IgD-negative memory B cell (primary cell): ENCODE data around the gene SCAF1. TPM values are rescaled to one million over a fixed set of nuclear protein-coding genes. Genes with fewer than 3 reads are reported as not detected.
A peak's percentile ranks its signal among the peaks of the same experiment; 100 is the strongest.

Experiments
- H3K27ac Mint-ChIP-seq, 3 donors: one replicate each; pipeline ENCODE4 v1.8.0; 2020 to 2022; ENCODE audit warnings: mild to moderate bottlenecking in 3 of 3, mixed read lengths in 3 of 3, moderate library complexity in 1 of 3
- H3K27me3 Mint-ChIP-seq: one replicate; pipeline ENCODE4 v1.8.0; 2021; ENCODE audit warnings: mixed read lengths
- H3K36me3 Mint-ChIP-seq: one replicate; pipeline ENCODE4 v1.8.0; 2020; ENCODE audit warnings: mild to moderate bottlenecking, mixed read lengths
- H3K4me1 Mint-ChIP-seq, 3 donors: one replicate each; pipeline ENCODE4 v1.8.0; 2020 to 2022; ENCODE audit warnings: mixed read lengths in 3 of 3, mild to moderate bottlenecking in 1 of 3
- H3K4me3 Mint-ChIP-seq, 4 donors: one replicate each; pipeline ENCODE4 v1.8.0; 2020 to 2022; ENCODE audit warnings: mild to moderate bottlenecking in 4 of 4, mixed read lengths in 4 of 4, moderate library complexity in 3 of 4
- H3K9me3 Mint-ChIP-seq, 3 donors: one replicate each; pipeline ENCODE4 v1.8.0; 2020 to 2021; ENCODE audit warnings: mixed read lengths in 3 of 3, mild to moderate bottlenecking in 1 of 3
- polyA plus RNA-seq: library from polyadenylated mRNA; unstranded; fragments of 300-500 nt; fragmentation: Illumina TruSeq; gene quantifications from one replicate; pipeline ENCODE4 v1.2.3, GENCODE V29; 2021

Gene SCAF1
- polyA plus RNA-seq, 1 donor from 2014 or later = 3.4 TPM

- Mint-ChIP-seq H3K9me3 (no peaks in the 10 kb centered on the region), H3K27ac (no peak overlapping the region), H3K4me3 (no peak overlapping the region), H3K4me1 (peaks cover 9 to 14% (median 13%) of the 10 kb centered on the region in 3 donors), H3K27me3 (peaks cover 21% of the 10 kb centered on the region), H3K36me3 (peaks cover 11% of the 10 kb centered on the region)
These were observed 46.6 kb downstream of the SCAF1 start for GRCh38 chr19:49688531-49689132.

DNA sequence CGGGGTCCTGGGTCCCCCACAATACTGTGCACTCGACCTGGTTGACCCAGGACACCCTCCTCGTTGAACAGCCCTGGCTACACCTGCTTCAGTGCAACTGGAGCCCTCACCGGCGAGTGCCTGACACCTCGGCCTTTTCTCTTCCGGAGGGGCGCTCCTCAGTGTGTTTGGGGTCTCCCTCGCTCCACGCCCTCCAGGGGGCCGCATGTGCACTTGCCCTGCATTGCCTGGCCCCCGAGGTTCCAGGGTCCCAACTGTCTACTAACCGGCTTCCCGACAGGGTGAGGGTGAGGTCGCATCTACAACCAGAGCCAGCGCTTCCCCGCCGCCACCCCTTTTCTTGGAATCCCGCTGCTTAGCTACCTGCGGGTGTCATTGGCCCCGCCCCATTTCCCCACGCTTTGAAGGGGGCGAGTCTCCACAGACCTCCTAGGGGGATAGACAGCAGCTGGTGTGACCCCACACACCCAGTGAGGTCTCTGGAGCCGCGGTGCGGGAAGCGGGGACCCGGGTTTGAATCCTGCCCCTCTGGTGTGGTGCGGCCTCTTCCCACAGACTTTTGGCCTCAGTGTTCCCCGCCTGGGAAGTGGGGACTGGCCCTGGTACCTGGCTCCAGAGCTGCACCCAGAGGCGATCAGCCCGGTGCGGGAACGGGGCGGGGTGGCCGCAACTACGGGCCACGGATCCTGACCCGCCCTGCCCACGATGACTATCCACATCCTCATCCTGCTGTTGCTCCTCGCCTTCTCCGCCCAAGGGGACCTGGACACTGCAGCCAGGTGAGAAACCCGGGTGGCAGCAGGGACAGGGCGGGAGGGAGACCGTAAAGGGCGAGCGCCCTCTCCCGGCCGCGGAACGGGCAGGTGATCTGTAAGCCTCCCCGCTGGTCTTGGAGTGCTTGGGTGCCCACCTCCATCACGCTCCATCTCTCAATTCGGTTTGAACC is 47.4 kb downstream of the SCAF1 start, which contains the start of gene ADM5:
TSS of gene ADM5 (plus strand) at position 462 of the 946 bp plus-strand sequence. CDS start at position 706, 244 bp downstream.
- Mint-ChIP-seq H3K4me1 (peaks cover 9 to 14% (median 13%) of the 10 kb centered on the region in 3 donors), H3K36me3 (peaks cover 9% of the 10 kb centered on the region), H3K9me3 (no peaks in the 10 kb centered on the region), H3K4me3 (peak within 1 kb of the TSS; percentile 51 to 95 (median 74)), H3K27ac (peak within 1 kb of the TSS in 1 of 3 donors; percentile 44), H3K27me3 (peaks cover 21% of the 10 kb centered on the region)

- Mint-ChIP-seq H3K9me3 (no peaks in the 10 kb centered on the region), H3K27ac (peak overlapping the region in 1 of 3 donors; percentile 44), H3K27me3 (peaks cover 21% of the 10 kb centered on the region), H3K4me1 (peaks cover 9 to 14% (median 13%) of the 10 kb centered on the region in 3 donors), H3K4me3 (peak overlapping the region; percentile 51 to 95 (median 74)), H3K36me3 (peaks cover 9% of the 10 kb centered on the region)
These were observed 48.2 kb downstream of the SCAF1 start for GRCh38 chr19:49690079-49690655.

DNA sequence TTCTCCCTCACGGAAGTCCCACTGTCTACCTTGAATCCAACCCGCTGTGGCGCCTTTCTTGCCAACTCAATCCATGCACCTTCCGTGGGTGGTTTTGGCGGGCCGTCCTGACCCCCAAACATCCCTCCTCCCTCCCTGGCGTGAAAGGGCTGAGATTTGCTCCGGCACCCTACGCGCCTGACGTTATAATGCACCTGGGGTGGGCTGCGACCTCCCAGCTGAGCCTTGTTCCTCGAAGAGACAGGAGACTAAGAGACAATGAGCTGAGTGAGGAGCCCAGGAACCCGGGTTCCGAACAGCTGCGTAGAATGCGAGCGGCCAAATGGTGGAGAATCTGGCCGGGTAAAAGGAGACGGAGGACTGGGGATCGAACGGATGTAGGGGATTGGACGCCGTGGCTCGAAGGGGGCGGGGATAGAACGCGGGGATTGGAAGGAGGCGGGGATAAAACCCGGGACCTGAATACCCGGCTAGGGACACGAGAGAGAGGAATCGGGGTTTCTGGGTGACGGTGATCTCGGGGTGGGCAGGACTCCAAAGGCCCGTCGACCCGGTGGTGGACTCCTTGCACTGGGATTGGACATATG is 48.7 kb downstream of the SCAF1 start, which contains the start of gene CPT1C:
TSS of gene CPT1C (plus strand) at position 461 of the 587 bp plus-strand sequence. CDS start 1,137 bp downstream, outside the sequence.
- no peaks in the 10 kb centered on the region for H3K9me3 Mint-ChIP-seq
- peaks cover 21% of the 10 kb centered on the region for H3K27me3 Mint-ChIP-seq
- H3K4me3 Mint-ChIP-seq = peak within 1 kb of the TSS; percentile 73 to 95 (median 84)
- peak within 1 kb of the TSS in 2 of 3 donors; percentile 44 to 77 for H3K27ac Mint-ChIP-seq
- H3K4me1 Mint-ChIP-seq = peaks cover 9 to 14% (median 13%) of the 10 kb centered on the region in 3 donors
- H3K36me3 Mint-ChIP-seq = peaks cover 6% of the 10 kb centered on the region

DNA sequence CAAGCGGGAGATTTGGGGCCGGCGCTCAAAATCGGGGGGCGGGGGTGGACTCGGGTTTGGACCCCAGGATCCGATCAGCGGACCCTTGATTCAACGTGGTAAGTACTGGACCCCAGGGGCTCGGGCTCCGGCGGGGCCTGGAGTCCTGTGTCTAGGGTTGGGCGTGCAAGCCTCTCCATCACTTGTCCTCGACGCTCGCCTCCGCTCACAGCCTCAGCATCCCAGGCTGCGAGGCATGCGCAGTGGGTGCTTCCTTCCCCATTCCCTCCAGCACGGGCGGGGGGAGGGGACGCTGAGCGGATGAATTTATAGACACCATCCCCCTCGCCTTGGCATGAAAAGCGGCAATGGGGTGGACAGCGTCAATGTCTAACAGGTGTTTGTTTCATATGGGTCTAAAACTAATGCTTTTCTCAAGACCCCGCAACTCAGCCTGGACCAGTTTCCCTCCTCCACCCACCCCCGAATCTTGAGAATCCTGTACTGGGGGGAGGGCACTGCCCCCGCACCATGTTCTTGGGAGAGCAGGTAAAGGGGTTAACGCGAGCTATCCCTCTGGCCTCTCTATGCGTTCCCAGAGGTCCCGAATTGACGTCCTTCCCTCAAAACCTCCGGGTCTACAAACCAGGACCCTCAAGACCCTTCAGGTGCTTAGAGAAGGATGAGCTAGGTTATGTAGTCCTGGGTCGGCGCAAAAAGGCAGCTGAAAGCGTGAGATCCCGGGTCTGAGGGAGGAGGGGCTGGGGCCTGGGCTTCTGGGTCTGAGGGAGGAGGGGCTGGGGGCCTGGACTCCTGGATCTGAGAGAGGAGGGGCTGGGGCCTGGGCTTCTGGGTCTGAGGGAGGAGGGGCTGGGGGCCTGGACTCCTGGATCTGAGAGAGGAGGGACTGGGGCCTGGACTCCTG is 49.5 kb downstream of the SCAF1 start:
- H3K27me3 Mint-ChIP-seq = peaks cover 21% of the 10 kb centered on the region
- no peaks in the 10 kb centered on the region for H3K9me3 Mint-ChIP-seq
- peaks cover 6% of the 10 kb centered on the region for H3K36me3 Mint-ChIP-seq
- H3K4me3 Mint-ChIP-seq = peak overlapping the region; percentile 73 to 95 (median 84)
- H3K27ac Mint-ChIP-seq = peak overlapping the region in 2 of 3 donors; percentile 44 to 77
- H3K4me1 Mint-ChIP-seq = peaks cover 9 to 14% (median 13%) of the 10 kb centered on the region in 3 donors

- H3K4me1 Mint-ChIP-seq = peaks cover 9 to 14% (median 13%) of the 10 kb centered on the region in 3 donors
- no peak overlapping the region for H3K27ac Mint-ChIP-seq
- peaks cover 6% of the 10 kb centered on the region for H3K36me3 Mint-ChIP-seq
- H3K9me3 Mint-ChIP-seq = no peaks in the 10 kb centered on the region
- no peak overlapping the region for H3K4me3 Mint-ChIP-seq
- H3K27me3 Mint-ChIP-seq = peaks cover 21% of the 10 kb centered on the region
These were observed 50.1 kb downstream of the SCAF1 start for GRCh38 chr19:49692147-49692506.

- Mint-ChIP-seq H3K4me1 (peaks cover 0 to 2% (median 0%) of the 10 kb centered on the region in 3 donors), H3K4me3 (no peak overlapping the region), H3K27ac (no peak overlapping the region), H3K9me3 (no peaks in the 10 kb centered on the region), H3K36me3 (no peaks in the 10 kb centered on the region), H3K27me3 (peaks cover 8% of the 10 kb centered on the region)
These were observed 54.1 kb downstream of the SCAF1 start for GRCh38 chr19:49696115-49696514.

DNA sequence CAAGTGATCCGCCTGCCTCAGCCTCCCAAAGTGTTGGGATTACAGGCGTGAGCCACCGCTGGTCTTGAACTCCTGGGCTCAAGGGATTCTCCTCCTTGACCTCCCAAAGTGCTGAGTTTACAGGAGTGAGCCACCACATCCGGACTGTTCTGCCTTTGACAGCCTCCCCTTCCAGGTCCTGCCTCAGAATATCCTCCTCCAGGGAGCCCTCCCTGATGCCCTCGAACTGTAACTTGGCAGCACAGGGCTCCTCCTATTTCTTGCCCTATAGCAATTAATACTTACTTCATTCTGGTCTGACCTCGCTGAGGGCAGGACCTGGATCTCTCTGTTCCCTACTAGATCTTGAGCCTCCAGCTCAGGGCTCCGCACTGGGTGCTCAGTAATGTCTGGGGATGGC is 54.9 kb downstream of the SCAF1 start:
- no peaks in the 10 kb centered on the region for H3K9me3 Mint-ChIP-seq
- H3K27ac Mint-ChIP-seq = peak overlapping the region in 2 of 3 donors; percentile 35 to 63
- peak overlapping the region in 1 of 4 donors; percentile 33 for H3K4me3 Mint-ChIP-seq
- H3K27me3 Mint-ChIP-seq = peaks cover 4% of the 10 kb centered on the region
- H3K4me1 Mint-ChIP-seq = no peaks in the 10 kb centered on the region
- H3K36me3 Mint-ChIP-seq = no peaks in the 10 kb centered on the region

DNA sequence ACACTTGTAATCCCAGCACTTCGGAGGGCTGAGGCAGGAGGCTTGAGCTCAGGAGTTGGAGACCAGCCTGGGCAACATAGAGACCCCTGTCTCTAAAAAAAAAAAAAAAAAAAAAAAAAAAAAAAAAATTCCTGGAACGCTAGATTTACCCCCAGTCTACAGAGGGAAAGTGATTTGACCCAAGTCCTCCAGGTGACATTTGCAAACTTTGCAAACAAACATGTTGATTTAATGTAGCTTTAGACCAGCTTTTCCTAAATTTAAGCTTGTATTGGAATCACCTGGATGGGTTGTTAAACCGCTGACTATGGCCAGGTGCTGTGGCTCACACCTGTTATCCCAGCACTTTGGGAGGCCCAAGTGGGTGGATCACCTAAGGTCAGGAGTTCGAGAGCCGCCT is 57.4 kb downstream of the SCAF1 start:
- no peaks in the 10 kb centered on the region for H3K4me1 Mint-ChIP-seq

GRCh38 chr19:49700563-49700962 is 58.6 kb downstream of the SCAF1 start:
- Mint-ChIP-seq H3K4me1 (peaks cover 0 to 1% (median 0%) of the 10 kb centered on the region in 3 donors), H3K9me3 (no peaks in the 10 kb centered on the region), H3K4me3 (no peak overlapping the region), H3K27me3 (no peaks in the 10 kb centered on the region), H3K27ac (no peak overlapping the region), H3K36me3 (no peaks in the 10 kb centered on the region)

More for the DNA sequence above, 57.4 kb downstream of the SCAF1 start:
- Mint-ChIP-seq H3K27me3 (no peaks in the 10 kb centered on the region), H3K4me3 (no peak overlapping the region), H3K9me3 (no peaks in the 10 kb centered on the region), H3K27ac (no peak overlapping the region), H3K36me3 (no peaks in the 10 kb centered on the region)

DNA sequence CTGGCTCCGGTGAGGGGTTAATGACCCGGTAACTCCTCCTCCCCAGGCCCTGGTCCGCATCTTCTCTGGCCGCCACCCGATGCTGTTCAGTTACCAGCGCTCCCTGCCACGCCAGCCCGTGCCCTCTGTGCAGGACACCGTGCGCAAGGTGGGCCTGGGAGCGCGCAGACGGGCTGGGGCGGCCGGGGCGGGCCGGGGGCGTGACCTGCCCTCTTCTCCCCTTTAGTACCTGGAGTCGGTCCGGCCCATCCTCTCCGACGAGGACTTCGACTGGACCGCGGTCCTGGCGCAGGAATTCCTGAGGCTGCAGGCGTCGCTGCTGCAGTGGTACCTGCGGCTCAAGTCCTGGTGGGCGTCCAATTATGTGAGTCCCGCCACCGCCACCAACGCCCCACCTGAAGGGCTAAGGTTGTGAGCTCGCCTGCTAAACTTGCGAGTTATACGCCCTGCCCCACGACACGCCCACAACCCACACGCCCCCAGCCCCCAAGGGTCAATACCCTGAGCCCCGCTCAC is 59.3 kb downstream of the SCAF1 start:
- Mint-ChIP-seq H3K36me3 (no peaks in the 10 kb centered on the region), H3K4me3 (no peak overlapping the region), H3K27ac (no peak overlapping the region), H3K9me3 (no peaks in the 10 kb centered on the region), H3K4me1 (peaks cover 0 to 1% (median 0%) of the 10 kb centered on the region in 3 donors), H3K27me3 (no peaks in the 10 kb centered on the region)

DNA sequence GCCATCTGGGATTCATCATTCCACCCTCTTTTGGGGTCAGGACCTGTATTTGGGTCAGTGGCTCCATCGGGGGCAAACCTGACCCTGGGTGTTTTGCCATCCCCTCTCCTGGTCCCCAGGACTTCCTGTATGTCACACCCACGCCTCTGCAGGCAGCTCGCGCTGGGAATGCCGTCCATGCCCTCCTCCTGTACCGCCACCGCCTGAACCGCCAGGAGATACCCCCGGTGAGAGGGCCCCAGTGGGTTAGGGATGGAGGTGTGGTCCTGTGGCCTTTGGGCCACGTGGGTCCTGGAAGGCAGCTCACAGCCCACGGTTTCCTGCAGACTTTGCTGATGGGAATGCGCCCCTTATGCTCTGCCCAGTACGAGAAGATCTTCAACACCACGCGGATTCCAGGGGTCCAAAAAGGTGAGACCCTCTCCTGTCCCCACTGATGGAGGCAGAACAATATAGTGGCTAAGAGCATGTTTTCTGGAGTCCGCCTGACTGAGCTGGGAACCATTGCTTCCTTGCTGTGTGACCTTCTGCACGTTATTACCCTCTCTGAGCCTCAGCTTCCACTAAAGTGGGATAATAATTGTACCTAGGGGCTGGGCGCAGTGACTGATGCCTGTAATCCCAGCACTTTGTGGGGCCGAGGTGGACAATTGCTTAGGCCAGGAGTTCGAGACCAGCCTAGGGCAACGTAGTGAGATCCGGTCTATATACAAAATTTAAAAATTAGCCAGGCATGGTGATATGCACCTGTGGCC is 63.1 kb downstream of the SCAF1 start:
- no peak overlapping the region for H3K27ac Mint-ChIP-seq

DNA sequence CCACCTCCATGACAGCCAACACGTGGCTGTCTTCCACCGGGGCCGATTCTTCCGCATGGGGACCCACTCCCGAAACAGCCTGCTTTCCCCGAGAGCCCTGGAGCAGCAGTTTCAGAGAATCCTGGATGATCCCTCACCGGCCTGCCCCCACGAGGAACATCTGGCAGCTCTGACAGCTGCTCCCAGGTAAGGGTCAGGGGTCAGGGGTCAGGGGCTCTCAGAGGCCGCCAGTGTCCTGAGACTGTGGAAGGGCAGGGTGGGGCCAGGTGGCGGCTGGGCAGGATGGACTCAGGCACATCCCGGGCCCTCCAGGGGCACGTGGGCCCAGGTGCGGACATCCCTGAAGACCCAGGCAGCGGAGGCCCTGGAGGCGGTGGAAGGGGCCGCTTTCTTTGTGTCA is 63.9 kb downstream of the SCAF1 start:
- Mint-ChIP-seq H3K27ac (no peak overlapping the region), H3K27me3 (peaks cover 3% of the 10 kb centered on the region)

More for the DNA sequence above, 63.1 kb downstream of the SCAF1 start:
- Mint-ChIP-seq H3K4me3 (no peak overlapping the region), H3K9me3 (no peaks in the 10 kb centered on the region), H3K27me3 (peaks cover under 1% of the 10 kb centered on the region), H3K4me1 (peaks cover 0 to 1% (median 0%) of the 10 kb centered on the region in 3 donors), H3K36me3 (peaks cover 4% of the 10 kb centered on the region)

More for the DNA sequence above, 63.9 kb downstream of the SCAF1 start:
- Mint-ChIP-seq H3K4me1 (peaks cover 0 to 1% (median 0%) of the 10 kb centered on the region in 3 donors), H3K4me3 (peak overlapping the region in 1 of 4 donors; percentile 49), H3K36me3 (peaks cover 4% of the 10 kb centered on the region), H3K9me3 (no peaks in the 10 kb centered on the region)
